Diencephalon (tissue), 1 donor: ENCODE results near the gene WFDC5. TPM values are rescaled to one million over a fixed set of nuclear protein-coding genes. Genes with fewer than 3 reads are reported as not detected.

Experiments used
- total RNA-seq: library from RNA; depleted of rRNA; stranded (reverse); fragments of >200 nt; gene quantifications from one replicate; pipeline ENCODE4 v1.2.3, GENCODE V29; 2014

WFDC5 gene, protein sequence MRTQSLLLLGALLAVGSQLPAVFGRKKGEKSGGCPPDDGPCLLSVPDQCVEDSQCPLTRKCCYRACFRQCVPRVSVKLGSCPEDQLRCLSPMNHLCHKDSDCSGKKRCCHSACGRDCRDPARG
- total RNA-seq, result not detected

DNA sequence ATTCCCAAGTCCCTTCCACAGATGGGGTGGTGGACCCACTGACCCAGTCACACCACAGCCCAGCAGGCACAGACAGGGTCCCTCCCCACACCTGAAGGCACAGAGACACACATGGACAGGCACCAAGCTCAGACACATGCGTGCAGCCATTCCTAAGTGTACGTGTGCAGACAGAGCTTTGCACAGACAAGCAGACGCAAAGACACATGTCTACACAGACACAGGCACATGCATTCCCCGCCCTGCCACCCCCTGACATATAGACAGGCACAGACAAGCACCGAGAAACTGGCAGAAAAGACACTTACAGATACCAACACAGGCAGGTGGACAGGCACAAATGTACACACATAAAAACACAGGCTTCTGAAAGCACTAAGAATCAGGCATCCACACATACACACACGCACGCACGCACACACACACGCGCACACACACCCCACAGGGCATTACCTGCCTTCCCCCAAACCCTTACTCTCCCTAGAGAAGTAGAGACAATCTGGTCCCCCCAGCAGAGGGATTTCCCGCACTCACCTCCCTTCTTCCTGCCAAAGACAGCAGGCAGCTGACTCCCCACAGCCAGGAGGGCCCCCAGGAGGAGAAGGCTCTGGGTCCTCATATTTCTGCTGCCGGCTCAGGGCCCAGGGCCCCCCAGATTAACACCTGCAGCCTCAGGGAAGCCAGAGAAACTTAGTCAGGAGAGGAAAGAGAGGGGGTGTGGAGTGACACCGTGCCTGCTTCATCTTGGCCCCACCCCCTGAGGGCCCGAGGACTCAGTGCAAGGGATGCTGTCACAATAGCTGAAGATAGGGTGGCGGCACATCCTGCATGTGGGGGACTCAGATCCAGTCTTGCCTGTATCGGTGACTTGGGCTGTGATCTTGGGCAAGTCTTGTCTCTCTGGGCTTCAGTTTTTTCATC, at the start of gene WFDC5:
Gene WFDC5 (minus strand): TSS at position 710 of the 921 bp plus-strand sequence. CDS start 91 bp downstream, at position 619.

DNA sequence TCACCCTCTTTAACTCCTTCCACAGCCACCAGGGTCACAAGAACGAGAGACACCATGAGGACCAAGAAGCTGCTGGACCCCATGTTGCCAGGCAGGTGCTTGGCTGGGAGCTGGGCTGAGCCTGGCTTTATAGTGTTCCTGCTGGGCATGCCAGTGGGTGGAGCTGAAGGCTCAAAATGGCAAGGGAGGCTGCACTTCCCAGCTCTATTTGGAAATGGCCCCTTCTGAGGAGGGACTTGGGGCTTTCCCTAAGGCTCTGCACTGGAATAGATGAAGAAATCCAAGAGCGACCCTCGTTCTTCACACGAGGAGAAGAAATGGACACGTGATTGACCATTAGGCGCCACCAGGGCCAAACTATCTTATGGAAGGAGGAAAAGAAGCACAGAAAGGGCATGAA, 9.4 kb upstream of the WFDC5 start, which contains the start of gene WFDC12:
Gene WFDC12 (minus strand): TSS at position 101 of the 400 bp plus-strand sequence. CDS start 18 bp downstream, at position 83.

DNA sequence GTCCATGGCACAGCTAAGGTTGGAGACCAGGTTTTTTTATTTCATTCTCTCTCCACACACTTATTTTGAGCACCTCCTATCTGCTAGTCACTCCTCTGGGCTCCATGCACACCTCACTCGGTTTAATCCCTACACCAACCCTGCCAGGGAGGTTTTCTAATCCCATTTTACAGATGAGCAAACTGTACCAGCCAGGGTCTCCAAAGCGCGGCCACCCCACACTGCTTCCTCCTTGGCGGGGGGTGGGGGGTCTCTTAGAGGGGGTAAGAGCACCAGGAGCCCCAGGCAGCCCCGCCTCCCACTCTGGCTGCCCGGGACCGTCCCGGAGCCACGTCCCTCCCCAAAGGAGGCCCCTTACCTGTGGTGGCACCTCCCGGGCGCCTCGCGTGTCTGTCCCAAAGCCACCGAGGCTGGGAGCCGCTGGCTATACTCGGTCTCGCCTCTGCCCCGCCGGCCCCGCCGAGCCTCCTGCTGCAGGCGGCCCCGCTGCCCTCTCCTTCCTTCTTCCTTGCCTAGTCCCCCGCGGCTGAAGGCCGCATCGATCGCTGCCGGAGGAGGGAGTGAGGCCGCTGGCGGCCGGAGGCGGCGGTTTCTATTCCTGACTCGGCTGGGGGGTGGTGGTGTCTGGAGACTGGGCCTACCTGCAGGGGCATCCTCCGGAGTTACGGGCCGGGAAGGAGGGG, 14.3 kb downstream of the WFDC5 start, which contains the start of gene KCNS1:
Gene KCNS1 (minus strand): TSS at position 565 of the 683 bp plus-strand sequence. CDS start 1,891 bp downstream, outside the sequence.

Other genes with a start within 250 kb of the WFDC5 start
- gene YWHAB, start 229.5 kb downstream of the WFDC5 start, total RNA-seq, result 281 TPM
- gene PABPC1L, start 205.1 kb downstream of the WFDC5 start, total RNA-seq, result 8.8 TPM
- gene TOMM34, start 154.8 kb downstream of the WFDC5 start, total RNA-seq, result 9.2 TPM
- gene STK4, start 148.7 kb downstream of the WFDC5 start, total RNA-seq, result 31.6 TPM
- 3.0 TPM for gene KCNS1, start 14.0 kb downstream of the WFDC5 start, total RNA-seq
- gene WFDC12, start 9.3 kb upstream of the WFDC5 start, total RNA-seq, result not detected
- gene PI3, start 59.7 kb upstream of the WFDC5 start, total RNA-seq, result not detected
- gene SEMG1, start 91.9 kb upstream of the WFDC5 start, total RNA-seq, result not detected
- not detected for gene SEMG2, start 106.2 kb upstream of the WFDC5 start, total RNA-seq
- not detected for gene SLPI, start 139.4 kb upstream of the WFDC5 start, total RNA-seq
- gene RBPJL, start 191.7 kb upstream of the WFDC5 start, total RNA-seq, result not detected
- gene MATN4, start 193.1 kb upstream of the WFDC5 start, total RNA-seq, result 4.8 TPM
- gene SDC4, start 233.2 kb upstream of the WFDC5 start, total RNA-seq, result 5.3 TPM
- 39.4 TPM for gene SYS1, start 248.0 kb upstream of the WFDC5 start, total RNA-seq